GM18498 (cell line): ENCODE measurements around the gene MDM2.
"Not testable (repeated sequence)": the region's sequence is repeated elsewhere in the genome, so short reads cannot be mapped to it uniquely, and the experiment has no call there.

Experiments
- ATAC-seq: cut with Tn5 transposase; IDR thresholded peaks from one replicate; pipeline ENCODE4 v1.9.1; 2021; ENCODE audit warnings: mild to moderate bottlenecking, moderate library complexity; ENCODE audit not compliant: unreplicated experiment

The MDM2 gene

GRCh38 chr12:68785823-68786222 lies 22.2 kb upstream of the MDM2 start:
- ATAC-seq, result no peak

- no peak for ATAC-seq
Observed at GRCh38 chr12:68786929-68787328, 21.0 kb upstream of the MDM2 start.

- no peak for ATAC-seq
Observed at GRCh38 chr12:68788554-68789143, 19.3 kb upstream of the MDM2 start.

DNA sequence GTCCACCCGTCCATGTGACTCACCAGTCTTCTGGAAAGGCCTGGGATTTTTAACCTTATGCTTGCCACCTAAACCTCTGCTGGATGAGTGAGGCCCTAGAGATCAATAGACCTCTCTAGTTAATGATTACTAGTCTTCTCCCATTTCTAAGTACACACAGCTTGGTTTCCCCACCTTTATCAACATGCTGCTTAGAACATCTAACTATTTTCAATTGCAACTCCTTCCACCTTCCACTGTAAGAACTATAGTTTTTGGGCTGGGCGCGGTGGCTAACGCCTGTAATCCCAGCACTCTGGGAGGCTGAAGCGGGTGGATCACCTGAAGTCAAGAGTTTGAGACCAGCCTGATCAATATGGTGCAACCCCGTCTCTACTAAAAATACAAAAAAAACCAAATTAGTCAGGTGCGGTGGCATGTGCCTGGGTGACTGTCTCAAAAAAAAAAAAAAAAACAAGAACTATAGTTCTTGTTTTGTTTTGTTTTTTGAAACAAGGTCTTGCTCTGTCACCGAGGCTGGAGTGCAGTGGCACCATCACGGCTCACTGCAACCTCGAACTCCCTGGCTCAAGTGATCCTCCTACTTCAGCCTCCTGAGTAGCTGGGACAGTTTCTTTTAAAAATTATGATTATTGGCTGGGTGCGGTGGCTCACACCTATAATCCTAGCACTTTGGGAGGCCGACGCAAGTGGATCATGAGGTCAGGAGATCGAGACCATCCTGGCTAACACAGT lies 18.7 kb upstream of the MDM2 start:
- ATAC-seq, result no peak

DNA sequence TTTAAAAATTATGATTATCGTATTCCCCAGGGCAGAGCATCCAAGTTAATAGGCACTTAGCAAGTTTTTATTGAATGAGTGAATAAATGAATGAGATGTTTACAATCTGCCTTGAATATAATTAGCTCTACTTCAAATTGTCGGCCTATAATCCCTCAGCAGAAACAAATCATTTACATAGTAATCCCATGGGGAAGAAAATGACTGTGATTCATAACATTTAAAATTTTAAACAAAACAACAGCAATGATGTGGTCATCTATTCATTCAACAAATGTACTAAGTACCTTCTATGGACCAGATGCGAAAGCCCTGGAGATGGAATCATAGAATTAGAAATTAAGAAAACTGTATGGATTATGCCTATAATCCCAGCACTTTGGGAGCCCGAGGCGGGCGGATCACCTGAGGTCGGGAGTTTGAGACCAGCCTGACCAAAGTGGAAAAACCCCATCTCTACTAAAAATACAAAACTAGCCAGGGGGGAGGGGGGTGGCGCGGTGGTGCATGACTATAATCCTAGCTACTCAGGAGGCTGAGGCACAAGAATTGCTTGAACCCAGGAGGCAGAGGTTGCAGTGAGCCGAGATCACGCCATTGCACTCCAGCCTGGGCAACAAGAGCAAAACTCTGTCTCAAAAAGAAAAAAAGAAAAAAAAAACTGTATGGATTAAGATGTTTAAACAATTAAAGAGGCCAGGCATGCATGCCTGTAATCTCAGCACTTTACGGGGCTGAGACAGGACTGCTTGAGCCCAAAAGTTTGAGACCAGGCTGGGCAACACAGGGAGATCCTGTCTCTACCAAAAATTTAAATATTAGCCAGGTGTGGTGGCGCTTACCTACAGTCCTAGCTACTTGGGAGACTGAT lies 17.7 kb upstream of the MDM2 start:
- ATAC-seq, result no peak

GRCh38 chr12:68790952-68791234 lies 17.1 kb upstream of the MDM2 start:
- no peak for ATAC-seq

DNA sequence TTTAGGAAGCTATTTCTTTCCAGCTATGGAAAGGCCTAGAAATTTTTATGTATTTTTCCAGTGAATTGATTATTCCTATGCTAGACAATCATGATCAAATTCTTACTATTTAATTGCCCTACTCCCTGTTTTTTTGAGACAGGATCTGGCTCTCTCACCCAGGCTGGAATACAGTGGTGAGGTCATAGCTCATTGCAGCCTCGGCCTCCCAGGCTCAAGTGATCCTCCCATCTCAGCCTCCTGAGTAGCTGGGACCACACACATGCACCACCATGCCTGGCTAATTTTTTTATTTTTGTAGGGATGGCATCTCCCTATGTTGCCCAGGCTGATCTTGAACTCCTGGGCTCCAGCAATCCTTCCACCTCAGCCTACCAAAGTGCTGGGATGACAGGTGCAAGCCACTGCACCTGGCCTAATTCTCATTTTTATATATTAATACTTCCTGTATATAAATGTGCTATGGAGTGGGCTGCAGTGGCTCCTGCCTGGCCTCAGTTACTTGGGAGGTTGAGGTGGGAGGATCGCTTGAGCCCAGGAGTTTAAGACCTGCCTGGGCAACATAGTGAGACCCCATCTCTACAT lies 16.0 kb upstream of the MDM2 start:
- no peak for ATAC-seq

- peak; percentile 95 for ATAC-seq
Observed at GRCh38 chr12:68792952-68793351, 15.0 kb upstream of the MDM2 start.

GRCh38 chr12:68793436-68793835 lies 14.5 kb upstream of the MDM2 start:
- ATAC-seq, result no peak

- no peak for ATAC-seq
Observed at GRCh38 chr12:68793975-68794652, 13.9 kb upstream of the MDM2 start.

DNA sequence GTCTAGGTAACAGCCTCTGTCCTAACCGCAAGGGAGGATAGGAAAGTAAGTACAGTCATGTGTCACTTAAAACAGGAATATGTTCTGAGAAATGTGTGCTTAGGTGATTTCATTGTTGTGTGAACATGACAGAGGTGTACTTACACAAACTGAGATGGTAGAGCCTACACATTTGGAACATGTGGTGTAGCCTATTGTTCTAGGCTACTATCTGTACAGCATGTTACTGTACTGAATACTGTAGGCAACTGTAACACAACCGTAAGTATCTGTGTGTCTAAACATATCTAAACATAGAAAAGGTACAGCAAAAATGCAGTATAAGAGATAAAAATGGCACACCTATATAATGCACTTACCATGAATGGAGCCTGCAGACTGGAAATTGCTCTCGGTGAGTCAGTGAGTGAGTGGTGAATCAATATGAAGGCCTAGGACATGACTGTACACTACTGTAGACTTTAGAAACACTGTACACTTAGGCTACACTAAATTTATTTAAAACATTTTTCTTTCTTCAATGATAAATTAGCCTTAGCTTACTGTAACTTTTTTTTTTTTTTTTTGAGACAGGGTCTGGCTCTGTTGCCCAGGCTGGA lies 13.2 kb upstream of the MDM2 start:
- ATAC-seq, result no peak

DNA sequence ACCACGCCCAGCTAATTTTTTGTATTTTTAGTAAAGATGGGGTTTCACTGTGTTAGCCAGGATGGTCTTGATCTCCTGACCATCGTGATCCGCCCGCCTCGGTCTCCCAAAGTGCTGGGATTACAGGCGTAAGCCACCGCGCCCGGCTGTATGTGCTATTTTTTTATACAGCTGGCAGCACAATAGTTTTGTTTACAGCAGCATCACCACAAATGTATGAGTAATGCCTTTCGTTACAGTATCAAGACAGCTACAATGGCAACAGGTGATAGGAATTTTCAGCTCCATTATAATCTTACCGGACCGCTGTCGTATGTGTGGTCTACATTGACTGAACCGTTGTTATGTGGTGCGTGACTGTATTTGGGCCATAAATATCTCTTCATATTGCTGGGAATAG lies 11.6 kb upstream of the MDM2 start:
- ATAC-seq, result no peak

- no peak for ATAC-seq
Observed at GRCh38 chr12:68798882-68799234, 9.1 kb upstream of the MDM2 start.

GRCh38 chr12:68800294-68800693 lies 7.7 kb upstream of the MDM2 start:
- no peak for ATAC-seq

DNA sequence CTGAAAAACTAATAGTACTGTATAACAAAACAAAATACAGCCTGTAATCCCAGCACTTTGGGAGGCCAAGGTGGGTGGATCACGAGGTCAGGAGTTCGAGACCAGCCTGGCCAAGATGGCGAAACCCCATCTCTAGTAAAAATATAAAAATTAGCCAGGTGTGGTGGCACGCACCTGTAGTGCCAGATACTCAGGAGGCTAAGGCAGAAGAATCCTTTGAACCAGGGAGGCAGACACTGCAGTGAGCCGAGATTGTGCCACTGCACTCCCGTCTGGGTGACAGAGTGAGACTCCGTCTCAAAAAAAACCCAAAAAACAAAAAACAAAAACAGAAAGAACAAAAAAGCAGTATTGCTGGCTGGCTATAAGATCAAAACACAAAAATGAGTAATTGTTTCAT lies 6.9 kb upstream of the MDM2 start:
- ATAC-seq, result not testable (repeated sequence)

GRCh38 chr12:68802372-68802745 lies 5.6 kb upstream of the MDM2 start:
- ATAC-seq, result not testable (repeated sequence)

GRCh38 chr12:68802911-68803651 lies 4.9 kb upstream of the MDM2 start:
- ATAC-seq, result not testable (repeated sequence)

- no peak for ATAC-seq
Observed at GRCh38 chr12:68803948-68804656, 3.9 kb upstream of the MDM2 start.
